Measurements from ENCODE around the gene APBB2. TPM values are rescaled to one million over a fixed set of nuclear protein-coding genes. Genes with fewer than 3 reads are reported as not detected.

APBB2 gene
- total and polyA plus RNA-seq, 4 donors, result 82.2 to 104 (median 91.6) TPM

GRCh38 chr4:41146196-41146595 lies 68.1 kb downstream of the APBB2 start:
- H3K4me3 ChIP-seq (ENCODE audit: low read depth, low read length), result no peak overlapping the region
- no peaks in the 10 kb centered on the region for H3K27me3 ChIP-seq (ENCODE audit: control insufficient read depth, insufficient read depth, low read length)
- WGBS (ENCODE audit: insufficient coverage), result 100% methylated on average over 1 of the region's 5 CpGs
- H3K36me3 ChIP-seq (ENCODE audit: control insufficient read depth, insufficient read depth, low read length), result peaks cover under 1% of the 10 kb centered on the region
- no peaks in the 10 kb centered on the region for H3K9me3 ChIP-seq (ENCODE audit: control insufficient read depth, insufficient read depth, low read length)
- no peak for DNase-seq (ENCODE audit: low read depth in 4 of 6, low spot score in 6 of 6)
- peak overlapping the region; percentile 72 for H3K27ac ChIP-seq (ENCODE audit: low read depth, low read length)
- peaks cover 28% of the 10 kb centered on the region for H3K4me1 ChIP-seq (ENCODE audit: control insufficient read depth, insufficient read depth, low read length)

- peak in 2 of 6 donors; percentile 44 to 51 for DNase-seq (ENCODE audit: low read depth in 4 of 6, low spot score in 6 of 6)
- H3K4me1 ChIP-seq (ENCODE audit: control insufficient read depth, insufficient read depth, low read length), result peaks cover 28% of the 10 kb centered on the region
- peak overlapping the region; percentile 72 for H3K27ac ChIP-seq (ENCODE audit: low read depth, low read length)
- H3K27me3 ChIP-seq (ENCODE audit: control insufficient read depth, insufficient read depth, low read length), result no peaks in the 10 kb centered on the region
- peaks cover 2% of the 10 kb centered on the region for H3K36me3 ChIP-seq (ENCODE audit: control insufficient read depth, insufficient read depth, low read length)
- WGBS (ENCODE audit: insufficient coverage), result 100% methylated on average over 2 of the region's 3 CpGs
- no peak overlapping the region for H3K4me3 ChIP-seq (ENCODE audit: low read depth, low read length)
- H3K9me3 ChIP-seq (ENCODE audit: control insufficient read depth, insufficient read depth, low read length), result no peaks in the 10 kb centered on the region
Measured at GRCh38 chr4:41145571-41146078, 68.7 kb downstream of the APBB2 start.

GRCh38 chr4:41144812-41145211 lies 69.5 kb downstream of the APBB2 start:
- Histone ChIP-seq H3K4me1 (ENCODE audit: control insufficient read depth, insufficient read depth, low read length) (peaks cover 28% of the 10 kb centered on the region), H3K9me3 (ENCODE audit: control insufficient read depth, insufficient read depth, low read length) (no peaks in the 10 kb centered on the region), H3K4me3 (ENCODE audit: low read depth, low read length) (no peak overlapping the region), H3K27ac (ENCODE audit: low read depth, low read length) (peak overlapping the region; percentile 72), H3K27me3 (ENCODE audit: control insufficient read depth, insufficient read depth, low read length) (no peaks in the 10 kb centered on the region), H3K36me3 (ENCODE audit: control insufficient read depth, insufficient read depth, low read length) (peaks cover 2% of the 10 kb centered on the region)
- 30% methylated on average over 2 of the region's 5 CpGs for WGBS (ENCODE audit: insufficient coverage)
- no peak for DNase-seq (ENCODE audit: low read depth in 4 of 6, low spot score in 6 of 6)

GRCh38 chr4:41144040-41144379 lies 70.3 kb downstream of the APBB2 start:
- peaks cover 28% of the 10 kb centered on the region for H3K4me1 ChIP-seq (ENCODE audit: control insufficient read depth, insufficient read depth, low read length)
- no peak overlapping the region for H3K4me3 ChIP-seq (ENCODE audit: low read depth, low read length)
- DNase-seq (ENCODE audit: low read depth in 4 of 6, low spot score in 6 of 6), result no peak
- H3K27me3 ChIP-seq (ENCODE audit: control insufficient read depth, insufficient read depth, low read length), result no peaks in the 10 kb centered on the region
- H3K36me3 ChIP-seq (ENCODE audit: control insufficient read depth, insufficient read depth, low read length), result peaks cover 2% of the 10 kb centered on the region
- WGBS (ENCODE audit: insufficient coverage), result no CpG with 5 or more reads among the region's 3 CpGs
- no peak overlapping the region for H3K27ac ChIP-seq (ENCODE audit: low read depth, low read length)
- no peaks in the 10 kb centered on the region for H3K9me3 ChIP-seq (ENCODE audit: control insufficient read depth, insufficient read depth, low read length)

GRCh38 chr4:41143311-41144039 lies 70.9 kb downstream of the APBB2 start:
- H3K4me1 ChIP-seq (ENCODE audit: control insufficient read depth, insufficient read depth, low read length), result peaks cover 28% of the 10 kb centered on the region
- no peak overlapping the region for H3K4me3 ChIP-seq (ENCODE audit: low read depth, low read length)
- H3K36me3 ChIP-seq (ENCODE audit: control insufficient read depth, insufficient read depth, low read length), result peaks cover 2% of the 10 kb centered on the region
- no peaks in the 10 kb centered on the region for H3K9me3 ChIP-seq (ENCODE audit: control insufficient read depth, insufficient read depth, low read length)
- H3K27ac ChIP-seq (ENCODE audit: low read depth, low read length), result peak overlapping the region; percentile 18
- H3K27me3 ChIP-seq (ENCODE audit: control insufficient read depth, insufficient read depth, low read length), result no peaks in the 10 kb centered on the region
- 67% methylated on average over 2 of the region's 6 CpGs for WGBS (ENCODE audit: insufficient coverage)
- DNase-seq (ENCODE audit: low read depth in 4 of 6, low spot score in 6 of 6), result peak in 2 of 6 donors; percentile 34 to 54

- peaks cover 2% of the 10 kb centered on the region for H3K36me3 ChIP-seq (ENCODE audit: control insufficient read depth, insufficient read depth, low read length)
- no peak overlapping the region for H3K27ac ChIP-seq (ENCODE audit: low read depth, low read length)
- H3K27me3 ChIP-seq (ENCODE audit: control insufficient read depth, insufficient read depth, low read length), result no peaks in the 10 kb centered on the region
- no peak for DNase-seq (ENCODE audit: low read depth in 4 of 6, low spot score in 6 of 6)
- H3K4me3 ChIP-seq (ENCODE audit: low read depth, low read length), result no peak overlapping the region
- peaks cover 28% of the 10 kb centered on the region for H3K4me1 ChIP-seq (ENCODE audit: control insufficient read depth, insufficient read depth, low read length)
- 75% methylated on average over 4 of the region's 10 CpGs for WGBS (ENCODE audit: insufficient coverage)
- H3K9me3 ChIP-seq (ENCODE audit: control insufficient read depth, insufficient read depth, low read length), result no peaks in the 10 kb centered on the region
Measured at GRCh38 chr4:41142376-41143310, 71.7 kb downstream of the APBB2 start.

GRCh38 chr4:41141900-41142299 lies 72.4 kb downstream of the APBB2 start:
- Histone ChIP-seq H3K36me3 (ENCODE audit: control insufficient read depth, insufficient read depth, low read length) (peaks cover 2% of the 10 kb centered on the region), H3K27ac (ENCODE audit: low read depth, low read length) (no peak overlapping the region), H3K27me3 (ENCODE audit: control insufficient read depth, insufficient read depth, low read length) (no peaks in the 10 kb centered on the region), H3K4me1 (ENCODE audit: control insufficient read depth, insufficient read depth, low read length) (peaks cover 24% of the 10 kb centered on the region), H3K9me3 (ENCODE audit: control insufficient read depth, insufficient read depth, low read length) (no peaks in the 10 kb centered on the region), H3K4me3 (ENCODE audit: low read depth, low read length) (no peak overlapping the region)
- no peak for DNase-seq (ENCODE audit: low read depth in 4 of 6, low spot score in 6 of 6)
- WGBS (ENCODE audit: insufficient coverage), result no CpG with 5 or more reads among the region's 1 CpG

GRCh38 chr4:41140410-41140809 lies 73.9 kb downstream of the APBB2 start:
- Histone ChIP-seq H3K4me3 (ENCODE audit: low read depth, low read length) (no peak overlapping the region), H3K27ac (ENCODE audit: low read depth, low read length) (no peak overlapping the region), H3K4me1 (ENCODE audit: control insufficient read depth, insufficient read depth, low read length) (peaks cover 10% of the 10 kb centered on the region), H3K27me3 (ENCODE audit: control insufficient read depth, insufficient read depth, low read length) (no peaks in the 10 kb centered on the region), H3K9me3 (ENCODE audit: control insufficient read depth, insufficient read depth, low read length) (no peaks in the 10 kb centered on the region), H3K36me3 (ENCODE audit: control insufficient read depth, insufficient read depth, low read length) (peaks cover 2% of the 10 kb centered on the region)
- WGBS (ENCODE audit: insufficient coverage), result 57% methylated on average over 6 of the region's 6 CpGs
- DNase-seq (ENCODE audit: low read depth in 4 of 6, low spot score in 6 of 6), result no peak

GRCh38 chr4:41137879-41138278 lies 76.5 kb downstream of the APBB2 start:
- no peak for DNase-seq (ENCODE audit: low read depth in 4 of 6, low spot score in 6 of 6)
- Histone ChIP-seq H3K4me1 (ENCODE audit: control insufficient read depth, insufficient read depth, low read length) (peaks cover 1% of the 10 kb centered on the region), H3K27me3 (ENCODE audit: control insufficient read depth, insufficient read depth, low read length) (no peaks in the 10 kb centered on the region), H3K4me3 (ENCODE audit: low read depth, low read length) (no peak overlapping the region), H3K36me3 (ENCODE audit: control insufficient read depth, insufficient read depth, low read length) (peaks cover 2% of the 10 kb centered on the region), H3K9me3 (ENCODE audit: control insufficient read depth, insufficient read depth, low read length) (no peaks in the 10 kb centered on the region), H3K27ac (ENCODE audit: low read depth, low read length) (no peak overlapping the region)
- WGBS (ENCODE audit: insufficient coverage), result 96% methylated on average over 7 of the region's 7 CpGs

All from spinal cord (tissue), 10 donors.